KBM-7 (cell line): ENCODE measurements around the gene KRTAP10-3.

Experiments
- DNase-seq: peaks from one replicate; pipeline ENCODE4 v3.0.0-alpha.2; 2015
- in situ Hi-C: fragments of 300-500 bp; cut with MboI; formaldehyde crosslinking; loops from 2 replicates; pipeline ENCODE4 v1.14.3; 2020; ENCODE audit warnings: low sequenced_read_pairs, low pct_unique_long_range_greater_than_20kb, mixed read lengths

Gene KRTAP10-3

DNA sequence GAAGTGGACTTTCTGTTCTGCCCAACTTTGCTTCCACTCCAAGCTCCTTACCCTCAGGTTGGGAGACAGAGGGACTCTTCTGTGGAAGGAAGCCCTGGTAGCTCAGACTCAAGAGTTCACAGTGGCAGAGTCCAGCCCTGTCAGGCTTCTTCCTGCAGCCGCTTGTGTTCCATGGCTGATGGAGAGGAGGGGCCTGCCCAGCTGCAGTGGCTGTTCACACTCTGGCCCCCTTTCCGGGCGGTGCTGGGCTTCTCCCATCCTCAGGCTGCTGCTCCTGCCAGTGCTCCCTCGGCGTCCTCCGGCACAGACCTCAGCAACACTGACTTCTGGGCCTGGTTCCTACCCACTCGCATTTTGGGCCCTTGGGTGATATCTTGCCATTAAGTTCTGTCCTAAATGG lies 22.6 kb downstream of the KRTAP10-3 start:
- no peak for DNase-seq
- in situ Hi-C loops: loop anchor here (25.0 kb wide), 1 partner anchor 201 kb away; no protein-coding TSS in a partner anchor

DNA sequence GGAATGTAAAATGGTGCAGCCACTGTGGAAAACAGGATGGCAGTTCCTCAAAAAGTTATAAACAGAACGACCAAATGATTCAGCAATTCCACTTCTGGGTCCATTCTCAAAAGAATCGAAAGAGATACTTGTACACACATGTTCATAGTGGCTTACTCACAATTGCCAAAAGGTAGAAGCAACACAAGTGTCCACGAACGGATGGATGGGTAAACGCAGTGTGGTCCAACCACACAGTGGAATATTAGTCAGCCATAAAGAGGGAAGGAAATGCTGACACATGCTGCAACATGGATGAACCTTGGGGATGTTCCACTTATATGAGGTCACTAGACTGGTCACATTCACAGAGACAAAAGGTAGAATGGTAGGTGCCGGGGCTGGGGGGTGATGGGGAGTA lies 23.9 kb downstream of the KRTAP10-3 start:
- in situ Hi-C loops: loop anchor here (25.0 kb wide), 1 partner anchor 203 kb away; no protein-coding TSS in a partner anchor
- DNase-seq: no peak

DNA sequence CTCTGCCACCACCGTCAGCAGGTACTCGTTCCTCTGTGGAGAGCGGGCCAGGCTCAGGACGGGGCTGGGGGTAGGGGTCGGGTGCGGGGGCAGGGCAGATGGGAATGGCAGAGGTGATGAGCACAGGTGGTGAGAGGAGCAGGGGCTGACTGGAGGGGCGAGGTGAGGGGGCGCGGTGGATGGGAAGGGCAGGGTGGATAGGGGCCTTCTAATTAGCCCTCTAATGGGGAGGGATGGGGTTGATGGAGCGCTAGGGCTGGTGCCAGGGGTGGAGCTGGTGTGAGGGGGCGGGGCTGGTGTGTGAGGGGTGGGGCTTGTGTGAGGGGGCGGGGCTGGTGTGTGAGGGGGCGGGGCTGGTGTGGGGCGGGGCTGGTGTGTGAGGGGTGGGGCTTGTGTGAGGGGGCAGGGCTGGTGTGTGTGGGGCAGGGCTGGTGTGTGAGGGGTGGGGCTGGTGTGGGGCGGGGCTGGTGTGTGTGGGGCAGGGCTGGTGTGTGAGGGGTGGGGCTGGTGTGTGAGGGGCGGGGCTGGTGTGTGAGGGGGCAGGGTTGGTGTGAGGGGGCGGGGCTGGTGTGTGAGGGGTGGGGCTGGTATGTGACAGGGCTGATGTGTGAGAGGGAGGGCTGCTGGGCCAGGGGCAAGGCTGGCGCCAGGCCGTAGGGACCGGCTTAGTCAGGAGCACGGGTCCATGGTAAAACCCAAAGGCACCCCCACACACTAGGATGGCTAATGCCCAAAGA lies 24.5 kb downstream of the KRTAP10-3 start:
- in situ Hi-C loops: loop anchor here (25.0 kb wide), 1 partner anchor 203 kb away; no protein-coding TSS in a partner anchor
- no peak for DNase-seq

DNA sequence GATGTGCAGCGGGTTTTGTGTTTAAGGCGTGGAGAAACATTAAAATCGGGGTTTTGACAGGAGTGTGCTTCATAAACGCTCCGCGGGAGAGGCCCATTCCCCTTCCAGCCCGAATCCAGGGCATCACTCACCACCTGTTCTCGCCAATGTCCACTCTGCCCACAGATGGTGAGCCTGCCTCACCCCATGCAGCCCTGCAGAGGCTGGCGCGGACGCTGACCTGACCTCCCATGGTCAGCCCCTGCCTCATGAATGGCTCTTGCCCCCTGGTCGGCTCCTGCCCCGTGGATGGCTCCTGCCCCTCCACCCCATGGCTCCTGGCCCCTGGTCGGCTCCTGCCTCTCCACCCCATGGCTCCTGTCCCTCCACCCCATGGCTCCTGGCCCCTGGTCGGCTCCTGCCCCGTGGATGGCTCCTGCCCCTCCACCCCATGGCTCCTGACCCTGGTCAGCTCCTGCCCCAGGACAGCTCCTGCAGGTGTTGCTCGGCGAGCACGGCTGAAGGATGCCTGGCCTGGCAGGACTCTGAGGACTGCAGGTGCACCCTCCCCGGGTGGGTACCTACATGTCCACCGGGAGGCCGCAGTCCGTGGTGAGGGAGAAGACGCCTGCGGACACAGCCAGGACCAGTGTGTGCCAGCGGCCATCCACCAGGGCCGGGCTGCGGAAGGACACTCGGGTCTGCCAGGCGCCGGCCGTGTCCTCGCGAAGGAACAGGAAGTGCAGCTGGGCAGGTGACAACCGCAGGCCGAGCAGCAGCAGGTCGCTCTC lies 25.3 kb downstream of the KRTAP10-3 start:
- no peak for DNase-seq
- in situ Hi-C loops: loop anchor here (25.0 kb wide), 1 partner anchor 204 kb away; no protein-coding TSS in a partner anchor

DNA sequence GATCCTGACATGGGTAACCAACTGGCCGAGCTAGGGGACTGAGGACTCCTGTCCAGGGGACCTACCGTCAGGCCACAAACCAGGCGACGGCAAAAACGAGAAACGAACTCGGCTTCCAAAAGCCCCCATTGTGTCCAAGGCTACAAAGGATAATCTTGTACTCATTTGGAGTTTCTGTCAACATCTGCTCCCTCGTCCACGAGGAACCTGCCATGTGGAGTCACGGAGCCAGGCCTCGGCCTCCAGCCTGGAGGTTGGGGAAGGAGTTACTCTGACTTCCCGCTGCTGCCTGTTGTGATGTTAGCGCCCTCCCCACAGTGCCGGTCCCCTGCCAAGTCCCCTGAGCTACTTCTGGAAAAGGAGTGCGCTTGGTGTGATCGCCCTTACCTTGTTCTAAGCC lies 25.9 kb downstream of the KRTAP10-3 start:
- in situ Hi-C loops: loop anchor here (25.0 kb wide), 1 partner anchor 205 kb away; no protein-coding TSS in a partner anchor
- DNase-seq: no peak

DNA sequence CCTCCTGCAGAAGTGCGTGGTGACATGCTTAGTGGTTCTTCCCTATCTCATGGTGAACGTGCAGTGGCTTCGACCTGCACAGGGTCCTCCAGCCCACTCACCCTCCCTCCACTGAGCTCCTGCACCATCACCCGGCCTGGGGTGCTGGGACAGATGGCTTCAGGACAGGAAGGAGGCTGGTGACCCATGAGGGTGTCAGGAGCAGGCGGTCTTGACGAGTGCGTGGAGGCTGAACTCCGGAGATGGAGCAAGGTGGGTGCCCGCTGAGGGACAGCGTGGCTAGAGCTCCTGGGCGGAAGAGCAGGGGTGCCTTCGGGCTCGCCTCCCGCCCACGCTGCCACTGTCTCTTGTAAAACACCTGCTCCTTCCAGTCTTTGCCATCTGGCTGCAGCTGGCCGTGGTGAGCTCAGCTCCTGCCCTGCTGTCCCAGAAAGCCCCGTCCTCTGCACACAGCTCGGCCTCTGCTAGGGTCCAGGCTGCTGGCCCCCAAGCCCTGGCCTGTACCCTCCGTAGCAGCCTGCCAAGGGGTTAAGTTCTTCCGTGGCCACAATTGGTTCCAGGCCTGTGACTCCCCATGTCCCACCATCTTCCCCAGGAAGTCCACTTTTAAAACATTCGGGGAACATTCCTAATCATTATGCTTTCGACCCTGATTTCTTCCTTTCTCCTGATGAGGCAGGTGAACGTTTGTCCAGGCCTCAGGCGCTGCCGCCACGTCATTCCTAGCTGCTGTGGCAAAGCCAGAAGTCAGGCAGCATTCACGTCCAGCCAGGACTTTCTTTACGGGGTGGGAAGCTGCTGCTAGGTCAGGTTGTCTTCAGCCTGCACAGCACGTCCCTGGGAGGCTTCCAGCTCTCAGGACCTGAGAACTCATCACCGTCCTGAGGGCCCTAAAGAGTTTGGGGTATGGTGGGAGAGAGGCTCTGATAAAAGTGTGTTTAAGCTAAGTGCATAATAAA lies 26.7 kb downstream of the KRTAP10-3 start:
- DNase-seq: no peak
- in situ Hi-C loops: loop anchor here (25.0 kb wide), 1 partner anchor 205 kb away; no protein-coding TSS in a partner anchor

DNA sequence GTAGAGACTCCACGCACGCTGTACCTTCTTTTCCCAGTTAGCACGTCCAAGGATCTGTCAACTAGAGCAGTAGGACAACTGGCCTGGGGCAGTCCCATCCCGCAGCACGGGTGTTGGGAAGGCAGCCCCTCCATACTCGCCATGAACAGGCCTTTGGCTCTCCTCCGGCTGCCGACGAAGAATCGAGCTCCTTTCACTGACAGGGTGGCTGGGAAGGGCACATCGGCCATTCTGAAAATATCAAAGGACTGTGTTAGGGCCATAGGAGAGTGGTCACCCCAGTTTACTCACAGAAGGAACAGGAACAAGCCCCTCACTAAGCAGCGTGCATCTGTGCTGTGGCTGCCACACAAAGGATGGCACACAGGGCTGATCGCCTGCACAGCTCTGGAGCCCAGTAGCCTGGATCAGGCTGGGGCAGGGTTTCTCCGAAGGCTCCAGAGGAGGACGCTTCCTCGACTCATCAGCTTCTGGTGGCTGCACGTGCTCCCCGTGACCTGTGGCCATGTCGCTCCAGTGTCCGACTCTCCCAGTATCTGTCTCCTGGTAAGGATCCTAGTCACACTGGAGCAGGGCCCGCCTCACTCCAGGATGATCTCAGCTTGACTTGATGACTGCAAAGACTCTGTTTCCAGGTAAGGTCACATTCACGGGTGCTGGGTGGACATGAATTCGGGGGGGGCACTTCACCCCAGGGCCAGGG lies 27.5 kb downstream of the KRTAP10-3 start:
- in situ Hi-C loops: loop anchor here (25.0 kb wide), 1 partner anchor 206 kb away; no protein-coding TSS in a partner anchor
- no peak for DNase-seq

DNA sequence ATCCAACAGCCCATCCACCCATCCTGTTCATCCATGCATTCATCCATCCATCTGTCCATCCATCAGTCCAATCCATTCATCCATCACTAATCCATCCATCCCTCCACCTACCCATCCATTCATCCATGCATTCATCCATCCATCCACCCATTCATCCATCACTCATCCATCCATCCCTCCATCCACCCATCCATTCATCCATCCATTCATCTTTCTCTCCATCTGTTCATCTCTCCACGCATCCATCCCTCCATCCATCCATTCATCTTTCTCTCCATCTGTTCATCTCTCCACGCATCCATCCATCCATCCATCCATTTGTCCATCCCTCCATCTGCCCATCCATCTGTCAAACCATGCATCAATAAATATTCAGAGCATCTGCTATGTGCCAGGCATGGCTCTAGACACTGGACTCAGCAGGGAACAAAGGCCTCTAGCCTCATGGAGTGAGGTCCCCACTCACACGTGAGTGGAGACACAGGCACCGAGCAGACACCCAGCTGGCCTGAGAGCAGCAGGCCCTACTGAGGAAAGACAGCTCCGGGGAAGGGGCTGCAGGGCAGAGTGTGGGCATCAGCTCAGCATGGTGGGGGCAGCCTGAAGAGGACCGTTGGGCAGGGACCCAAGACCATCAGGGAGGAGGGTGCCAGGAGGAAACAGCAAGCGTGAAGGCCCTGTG lies 28.2 kb downstream of the KRTAP10-3 start:
- no peak for DNase-seq
- in situ Hi-C loops: loop anchor here (25.0 kb wide), 1 partner anchor 207 kb away; no protein-coding TSS in a partner anchor

DNA sequence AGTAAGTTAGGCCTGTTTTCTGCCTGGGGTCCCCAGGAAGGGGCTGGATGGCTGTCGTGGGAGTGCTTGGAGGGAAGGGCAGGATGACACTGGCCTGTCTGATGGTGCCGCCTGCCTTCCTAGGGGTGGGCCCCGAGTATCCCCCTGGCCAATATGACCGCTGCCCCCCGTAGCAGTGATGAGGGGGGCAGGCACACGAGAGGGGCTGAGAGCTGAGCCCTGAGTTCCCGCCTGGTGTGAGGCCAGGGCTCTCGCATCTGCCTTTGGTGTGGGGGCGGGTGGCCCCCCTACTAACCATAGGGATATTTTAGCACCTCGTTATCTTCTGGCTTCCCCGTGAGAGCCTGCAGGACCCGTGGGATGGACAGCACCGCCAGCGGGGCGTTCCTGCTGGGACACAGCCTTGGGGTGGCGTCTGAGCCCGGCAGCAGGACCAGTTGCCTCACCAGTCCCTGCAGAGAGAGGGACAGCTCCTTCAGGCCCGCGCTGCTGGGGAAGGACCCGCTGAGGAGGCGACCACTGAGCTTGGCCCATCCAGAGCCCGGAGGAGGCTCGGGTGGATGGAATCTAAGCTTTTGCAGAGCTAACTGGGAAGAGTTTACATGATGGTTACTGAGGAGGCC lies 29.0 kb downstream of the KRTAP10-3 start:
- no peak for DNase-seq
- in situ Hi-C loops: loop anchor here (25.0 kb wide), 1 partner anchor 208 kb away; no protein-coding TSS in a partner anchor

DNA sequence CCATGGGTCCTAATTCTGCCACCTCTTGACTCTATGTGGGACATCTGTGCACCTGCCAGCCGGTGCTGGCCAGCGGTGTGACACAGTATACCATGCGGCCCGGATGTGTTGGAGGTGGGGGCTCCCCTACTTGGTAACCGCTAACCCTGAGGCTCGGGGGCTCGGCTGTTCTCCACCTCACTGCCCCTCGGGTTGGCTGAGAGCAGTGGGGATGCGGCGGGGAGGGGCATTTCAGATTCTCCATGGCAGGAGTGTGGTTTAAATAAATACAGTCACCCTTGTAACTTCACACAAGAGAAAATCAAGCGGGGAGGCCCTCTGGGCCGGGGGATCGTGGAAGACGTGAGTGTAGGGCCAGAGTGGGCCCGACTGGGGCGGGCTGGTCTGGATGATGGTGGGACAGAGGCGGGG lies 29.6 kb downstream of the KRTAP10-3 start:
- in situ Hi-C loops: loop anchor here (25.0 kb wide), 1 partner anchor 208 kb away; no protein-coding TSS in a partner anchor
- DNase-seq: no peak

DNA sequence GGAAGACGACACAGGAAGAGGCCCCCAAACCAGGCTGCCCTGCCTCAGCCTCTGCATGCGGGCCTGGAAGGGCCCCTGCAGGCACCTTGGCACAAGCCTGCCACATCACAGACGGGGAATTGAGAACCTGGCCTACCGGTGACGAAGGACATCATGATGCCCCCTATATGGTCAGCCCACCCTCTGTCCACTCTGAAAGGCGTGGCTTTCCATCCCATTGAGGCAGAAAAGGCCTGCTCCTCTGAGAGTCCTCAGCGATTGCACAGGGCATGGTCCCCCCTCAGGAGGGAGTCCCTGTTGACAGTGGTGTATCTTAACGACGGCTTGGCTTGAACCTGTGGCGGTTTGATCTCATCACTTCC lies 30.0 kb downstream of the KRTAP10-3 start:
- in situ Hi-C loops: loop anchor here (25.0 kb wide), 1 partner anchor 209 kb away; no protein-coding TSS in a partner anchor
- no peak for DNase-seq

DNA sequence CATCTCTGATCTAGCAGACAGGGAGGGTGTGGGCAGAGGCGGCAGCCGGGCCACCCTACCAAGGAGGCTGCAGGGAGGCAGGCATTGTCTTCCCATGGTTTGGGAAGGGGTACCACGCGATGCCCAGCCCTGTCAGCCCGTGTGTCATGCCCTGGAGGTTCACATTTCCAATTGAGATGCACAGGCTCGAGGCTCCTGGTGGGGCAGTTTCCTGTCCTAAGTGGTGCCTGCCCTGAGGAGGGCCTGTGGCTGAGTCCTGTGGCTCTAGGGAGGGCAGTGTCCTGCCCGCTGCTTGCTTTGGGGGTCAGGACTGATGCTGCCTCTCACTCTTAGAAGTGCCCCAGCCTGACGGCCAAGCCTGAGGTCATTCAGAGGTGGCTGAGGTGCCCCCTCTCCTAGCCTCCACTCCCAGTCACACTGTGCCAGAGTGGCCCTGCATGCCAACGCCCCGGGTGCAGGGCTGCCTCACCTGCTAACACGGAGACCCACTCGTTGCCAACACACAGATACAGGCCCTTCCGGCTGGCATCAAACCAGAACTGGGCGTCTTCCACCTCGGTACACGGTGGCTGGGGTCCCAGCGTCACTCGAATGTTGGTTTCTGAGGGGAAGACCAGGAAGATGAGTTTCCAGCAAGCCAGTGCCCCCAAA lies 30.5 kb downstream of the KRTAP10-3 start:
- DNase-seq: no peak
- in situ Hi-C loops: loop anchor here (25.0 kb wide), 1 partner anchor 209 kb away; no protein-coding TSS in a partner anchor

DNA sequence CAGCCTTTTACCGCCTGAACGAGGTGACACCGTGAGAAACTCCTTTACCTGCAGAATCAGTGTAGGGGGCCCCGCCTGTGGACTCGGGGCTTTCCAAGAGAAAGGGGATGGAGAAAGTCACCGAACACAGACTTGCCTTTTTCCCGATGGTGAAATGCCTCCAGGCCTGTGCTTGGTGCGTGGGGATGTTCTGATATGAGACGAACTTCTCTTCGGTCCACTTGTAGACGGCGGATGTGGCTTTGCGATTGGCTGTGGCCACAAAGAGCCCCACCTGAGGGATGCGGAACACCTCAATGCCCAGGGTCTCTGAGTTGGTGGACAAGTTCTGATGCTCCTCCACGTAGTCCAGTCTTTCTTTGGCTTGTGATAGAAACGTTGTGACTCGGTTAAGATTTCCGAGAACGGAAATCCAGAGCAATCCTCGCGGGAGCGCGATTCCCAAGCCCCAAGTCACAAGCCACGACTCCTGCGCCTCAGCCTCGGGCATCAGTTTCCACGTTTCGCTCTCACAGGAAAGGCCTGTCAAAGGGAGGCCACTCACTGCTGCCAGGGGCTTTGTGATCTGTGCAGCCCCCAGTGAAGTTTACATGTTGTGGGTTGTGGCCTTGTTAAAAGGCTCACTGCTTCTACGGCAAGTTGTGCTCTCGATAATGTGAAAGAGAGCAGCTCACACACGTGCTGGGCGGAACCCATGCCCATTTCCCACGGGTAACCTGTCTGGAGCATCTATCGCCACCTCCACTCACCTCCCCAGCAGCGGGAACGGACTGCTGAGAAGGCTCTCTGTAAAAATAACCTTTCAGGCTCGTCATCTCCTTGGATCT lies 31.2 kb downstream of the KRTAP10-3 start:
- in situ Hi-C loops: loop anchor here (25.0 kb wide), 1 partner anchor 210 kb away; no protein-coding TSS in a partner anchor
- no peak for DNase-seq

DNA sequence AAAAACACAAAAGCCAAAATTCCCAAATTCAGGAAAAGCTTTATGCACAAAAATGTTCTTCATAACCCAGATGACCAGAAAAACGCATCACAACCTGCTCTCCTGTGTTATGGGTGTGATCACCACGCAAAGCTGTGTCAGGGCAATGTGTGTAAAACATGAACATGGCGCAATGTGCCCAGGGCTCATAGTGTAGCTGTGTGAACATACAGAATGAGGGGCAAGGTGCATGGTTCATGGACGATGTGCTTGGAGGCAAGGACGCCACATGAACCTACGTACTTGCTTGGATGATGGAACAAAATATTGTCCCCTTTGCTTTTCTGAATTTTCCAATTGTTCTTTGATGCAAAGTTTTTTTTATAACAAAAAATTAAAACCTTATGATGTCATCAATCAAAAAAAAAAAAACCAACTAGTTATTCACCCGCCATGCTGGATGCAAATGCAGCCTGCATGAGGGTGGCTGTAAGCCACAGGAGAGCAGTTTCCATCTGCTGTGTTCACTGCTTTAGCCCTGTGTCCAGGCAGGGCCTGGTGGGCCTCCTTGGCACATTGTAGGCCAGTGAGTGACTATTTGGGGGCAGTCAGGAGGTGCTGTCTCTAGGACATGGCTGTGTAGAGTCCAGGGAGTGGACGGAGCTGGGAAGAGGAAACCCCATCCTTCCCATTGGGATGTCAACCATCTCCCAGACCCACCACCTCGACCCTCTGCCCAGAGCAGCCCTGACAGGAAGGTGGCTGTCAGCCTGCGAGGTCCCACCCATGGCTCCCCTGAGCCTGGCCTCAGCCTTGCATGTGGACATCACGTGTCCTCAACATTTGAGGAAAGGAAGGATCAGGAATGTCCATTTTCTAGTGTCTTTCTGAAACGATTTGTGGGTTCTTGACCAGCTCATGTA lies 32.2 kb downstream of the KRTAP10-3 start:
- no peak for DNase-seq
- in situ Hi-C loops: loop anchor here (25.0 kb wide), 1 partner anchor 211 kb away; no protein-coding TSS in a partner anchor
